ENCODE data around the gene RABGAP1L. TPM values are rescaled to one million over a fixed set of nuclear protein-coding genes. Genes with fewer than 3 reads are reported as not detected.

Gene RABGAP1L
- total and polyA plus RNA-seq, 2 of the 8 experiments (the other 6 are each of a cell fraction or from before 2014, with no cell fraction given), result 33.3 to 156 TPM

- no peak for TF ChIP-seq EP300 (IDR thresholded peaks at IDR 0.05; ENCODE audit: borderline replicate concordance in 1 of 2, low read depth in 2 of 2, low read length in 2 of 2)
These were observed 216.7 kb downstream of the RABGAP1L start (continued) for GRCh38 chr1:174376030-174376429.

- H3K4me3 ChIP-seq (ENCODE audit: extremely low read depth in 1 of 4, insufficient read depth in 2 of 4, low read depth in 3 of 4, low read length in 4 of 4), result no peak overlapping the region
- no peak overlapping the region for H3K4ac ChIP-seq (replicated peaks; ENCODE audit: insufficient read length, low read depth, low read length)
- H4K20me1 ChIP-seq (replicated peaks in 1 of 2; ENCODE audit: control insufficient read depth in 1 of 2, insufficient read depth in 2 of 2, low read length in 2 of 2), result no peaks in the 10 kb centered on the region
- H2AFZ ChIP-seq (ENCODE audit: low read length), result no peak overlapping the region
- H3K23ac ChIP-seq (ENCODE audit: insufficient read length), result no peak overlapping the region
- no peaks in the 10 kb centered on the region for H3K4me1 ChIP-seq (replicated peaks in 1 of 4; ENCODE audit: control insufficient read depth in 3 of 4, insufficient read depth in 4 of 4, low read length in 3 of 4)
- H4K91ac ChIP-seq (replicated peaks; ENCODE audit: insufficient read length, low read length), result no peak overlapping the region
- POLR2A ChIA-PET (ENCODE audit: partially characterized antibody), result no interaction called here
- no peaks in the 10 kb centered on the region for H3K27me3 ChIP-seq (replicated peaks in 1 of 4; ENCODE audit: control insufficient read depth in 3 of 4, extremely low read depth in 1 of 4, insufficient read depth in 3 of 4, low read length in 3 of 4)
- no peak overlapping the region for H2BK5ac ChIP-seq (ENCODE audit: low read depth, low read length)
- H3K36me3 ChIP-seq (ENCODE audit: control insufficient read depth in 2 of 4, insufficient read depth in 4 of 4, low read length in 3 of 4), result no peaks in the 10 kb centered on the region
- FAIRE-seq, result no peak
- H2BK20ac ChIP-seq (ENCODE audit: low read length), result no peak overlapping the region
- no peak overlapping the region for H2BK12ac ChIP-seq (ENCODE audit: low read depth, low read length)
- no peaks in the 10 kb centered on the region for H3K23me2 ChIP-seq (ENCODE audit: low read depth, low read length)
- CTCF ChIA-PET (ENCODE audit: partially characterized antibody), result no interaction called here
- no peak for DNase-seq (ENCODE audit: low read depth in 1 of 2, low spot score in 2 of 2)
- H3K27ac ChIP-seq (ENCODE audit: low read depth, low read length), result no peak overlapping the region
- H4K5ac ChIP-seq (ENCODE audit: insufficient read length, low read depth, low read length), result no peak overlapping the region
- no peak overlapping the region for H3K4me2 ChIP-seq (ENCODE audit: insufficient read depth in 1 of 2, low read depth in 2 of 2, low read length in 2 of 2)
- no peak overlapping the region for H2BK120ac ChIP-seq (replicated peaks; ENCODE audit: low read depth, low read length)
- no peak overlapping the region for H2AK5ac ChIP-seq (ENCODE audit: low read depth, low read length)
- no peaks in the 10 kb centered on the region for H3K9me3 ChIP-seq (ENCODE audit: insufficient read depth in 2 of 2, low read depth in 1 of 2, low read length in 1 of 2)
- H3K14ac ChIP-seq (ENCODE audit: insufficient read length), result no peak overlapping the region
- no peak overlapping the region for H3K56ac ChIP-seq (replicated peaks; ENCODE audit: insufficient read length, low read depth, low read length)
- no peak overlapping the region for H3K9ac ChIP-seq (replicated peaks in 1 of 4; ENCODE audit: extremely low read depth in 1 of 4, low read depth in 3 of 4, low read length in 3 of 4)
- no peak overlapping the region for H4K8ac ChIP-seq (ENCODE audit: extremely low read depth, insufficient read depth, low read length)
- no peak overlapping the region for H3K18ac ChIP-seq (ENCODE audit: extremely low read depth, low read length)
- H3K79me2 ChIP-seq (ENCODE audit: control insufficient read depth in 1 of 2, insufficient read depth in 2 of 2, low read length in 2 of 2), result no peaks in the 10 kb centered on the region
- H2BK15ac ChIP-seq (ENCODE audit: low read length), result no peak overlapping the region
- no peaks in the 10 kb centered on the region for H3K79me1 ChIP-seq (ENCODE audit: low read depth, low read length)
- TF ChIP-seq BCL11A (IDR thresholded peaks at IDR 0.05; ENCODE audit: low read depth in 2 of 2, low read length in 2 of 2), result no peak
- TF ChIP-seq SIX5 (IDR thresholded peaks at IDR 0.05; ENCODE audit: low read depth, low read length), result no peak
- no peak for TF ChIP-seq POLR2A (IDR thresholded peaks at IDR 0.05; ENCODE audit: control extremely low read depth in 1 of 2, low read depth in 2 of 2, low read length in 2 of 2)
- no peak for TF ChIP-seq CEBPB (IDR thresholded peaks at IDR 0.05; ENCODE audit: low read depth, low read length)
- TF ChIP-seq JUND (IDR thresholded peaks at IDR 0.05; ENCODE audit: low read length), result no peak
- no peak for TF ChIP-seq EP300 (IDR thresholded peaks at IDR 0.05; ENCODE audit: borderline replicate concordance in 1 of 2, low read depth in 2 of 2, low read length in 2 of 2)
- TF ChIP-seq NRF1 (IDR thresholded peaks at IDR 0.05; ENCODE audit: low read depth, low read length), result no peak
- no peak for TF ChIP-seq KDM1A (IDR thresholded peaks at IDR 0.05; ENCODE audit: borderline replicate concordance, low read length)
- TF ChIP-seq TBP (IDR thresholded peaks at IDR 0.05; ENCODE audit: low read depth, low read length), result no peak
- no peak for TF ChIP-seq SIN3A (conservative IDR thresholded peaks at IDR 0.05 in 1 of 2, IDR thresholded peaks at IDR 0.05 in 1 of 2; ENCODE audit: low read depth in 1 of 2, low read length in 2 of 2)
- no peak for TF ChIP-seq SUZ12 (IDR thresholded peaks at IDR 0.05; ENCODE audit: low read length)
- no peak for TF ChIP-seq PHF8 (conservative IDR thresholded peaks at IDR 0.05; ENCODE audit: low read depth, low read length)
- no peak for TF ChIP-seq SP1 (IDR thresholded peaks at IDR 0.05; ENCODE audit: low read depth, low read length)
- no peak for TF ChIP-seq JUN (IDR thresholded peaks at IDR 0.05; ENCODE audit: low read depth, low read length)
- TF ChIP-seq ASH2L (IDR thresholded peaks at IDR 0.05; ENCODE audit: low read length), result no peak
These were observed 232.4 kb downstream of the RABGAP1L start for GRCh38 chr1:174391716-174392115.

All from H1 (cell line).